Uterus (tissue), 2 donors: ENCODE measurements around the gene JARID2.

ENCODE experiments used
- POLR2A ChIP-seq, 2 donors: fragments of 450-650 bp; IDR thresholded peaks; one replicate each; pipeline ENCODE4 v1.6.1; 2016; ENCODE audit warnings: antibody characterized with exemption in 2 of 2, mild to moderate bottlenecking in 1 of 2, moderate library complexity in 1 of 2
- TF ChIP-seq, protein P1 (sequence below), 4 experiments: fragments of 200-600 bp in 2 of 4; fragments of 450-650 bp in 2 of 4; sonication (generic) in 2 of 4; IDR thresholded peaks; one replicate each; pipeline ENCODE4 v1.5.1; 2016 to 2019; ENCODE audit warnings: antibody characterized with exemption in 4 of 4, mild to moderate bottlenecking in 2 of 4, moderate library complexity in 1 of 4

DNA sequence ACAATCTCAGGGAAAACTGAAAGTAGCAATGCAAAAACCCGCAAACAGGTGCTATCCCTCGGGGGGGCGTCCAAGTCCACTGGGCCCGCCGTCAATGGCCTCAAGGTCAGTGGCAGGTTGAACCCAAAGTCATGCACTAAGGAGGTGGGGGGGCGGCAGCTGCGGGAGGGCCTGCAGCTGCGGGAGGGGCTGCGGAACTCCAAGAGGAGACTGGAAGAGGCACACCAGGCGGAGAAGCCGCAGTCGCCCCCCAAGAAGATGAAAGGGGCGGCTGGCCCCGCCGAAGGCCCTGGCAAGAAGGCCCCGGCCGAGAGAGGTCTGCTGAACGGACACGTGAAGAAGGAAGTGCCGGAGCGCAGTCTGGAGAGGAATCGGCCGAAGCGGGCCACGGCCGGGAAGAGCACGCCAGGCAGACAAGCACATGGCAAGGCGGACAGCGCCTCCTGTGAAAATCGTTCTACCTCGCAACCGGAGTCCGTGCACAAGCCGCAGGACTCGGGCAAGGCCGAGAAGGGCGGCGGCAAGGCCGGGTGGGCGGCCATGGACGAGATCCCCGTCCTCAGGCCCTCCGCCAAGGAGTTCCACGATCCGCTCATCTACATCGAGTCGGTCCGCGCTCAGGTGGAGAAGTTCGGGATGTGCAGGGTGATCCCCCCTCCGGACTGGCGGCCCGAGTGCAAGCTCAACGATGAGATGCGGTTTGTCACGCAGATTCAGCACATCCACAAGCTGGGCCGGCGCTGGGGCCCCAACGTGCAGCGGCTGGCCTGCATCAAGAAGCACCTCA lies 250.7 kb downstream of the JARID2 start:
- TF ChIP-seq, protein P1, sequence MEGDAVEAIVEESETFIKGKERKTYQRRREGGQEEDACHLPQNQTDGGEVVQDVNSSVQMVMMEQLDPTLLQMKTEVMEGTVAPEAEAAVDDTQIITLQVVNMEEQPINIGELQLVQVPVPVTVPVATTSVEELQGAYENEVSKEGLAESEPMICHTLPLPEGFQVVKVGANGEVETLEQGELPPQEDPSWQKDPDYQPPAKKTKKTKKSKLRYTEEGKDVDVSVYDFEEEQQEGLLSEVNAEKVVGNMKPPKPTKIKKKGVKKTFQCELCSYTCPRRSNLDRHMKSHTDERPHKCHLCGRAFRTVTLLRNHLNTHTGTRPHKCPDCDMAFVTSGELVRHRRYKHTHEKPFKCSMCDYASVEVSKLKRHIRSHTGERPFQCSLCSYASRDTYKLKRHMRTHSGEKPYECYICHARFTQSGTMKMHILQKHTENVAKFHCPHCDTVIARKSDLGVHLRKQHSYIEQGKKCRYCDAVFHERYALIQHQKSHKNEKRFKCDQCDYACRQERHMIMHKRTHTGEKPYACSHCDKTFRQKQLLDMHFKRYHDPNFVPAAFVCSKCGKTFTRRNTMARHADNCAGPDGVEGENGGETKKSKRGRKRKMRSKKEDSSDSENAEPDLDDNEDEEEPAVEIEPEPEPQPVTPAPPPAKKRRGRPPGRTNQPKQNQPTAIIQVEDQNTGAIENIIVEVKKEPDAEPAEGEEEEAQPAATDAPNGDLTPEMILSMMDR (IDR thresholded peaks at IDR 0.05), result no peak
- TF ChIP-seq POLR2A (IDR thresholded peaks at IDR 0.05), result no peak
